Choroid plexus epithelial cell (primary cell): ENCODE data around the gene TXLNG.
A peak's percentile ranks its signal among the peaks of the same experiment; 100 is the strongest.
"Not testable (repeated sequence)": the region's sequence is repeated elsewhere in the genome, so short reads cannot be mapped to it uniquely, and the experiment has no call there.

Experiments used
- DNase-seq: peaks from one replicate; pipeline ENCODE4 v3.0.0-alpha.2; 2010; ENCODE audit warnings: low read depth
- H3K4me3 ChIP-seq: 2 replicates; pipeline ENCODE4 v1.5.1; 2011; ENCODE audit warnings: low read depth, mild to moderate bottlenecking, control low read depth, low read length, moderate library complexity
- TF ChIP-seq, protein P1 (sequence below): conservative IDR thresholded peaks from 2 replicates; pipeline ENCODE4 v1.5.1; 2011; ENCODE audit warnings: low read depth, mild to moderate bottlenecking, control low read depth, inconsistent platforms, low read length, moderate library complexity

TXLNG gene

GRCh38 chrX:16771483-16772398 lies 14.5 kb upstream of the TXLNG start:
- TF ChIP-seq, protein P1, sequence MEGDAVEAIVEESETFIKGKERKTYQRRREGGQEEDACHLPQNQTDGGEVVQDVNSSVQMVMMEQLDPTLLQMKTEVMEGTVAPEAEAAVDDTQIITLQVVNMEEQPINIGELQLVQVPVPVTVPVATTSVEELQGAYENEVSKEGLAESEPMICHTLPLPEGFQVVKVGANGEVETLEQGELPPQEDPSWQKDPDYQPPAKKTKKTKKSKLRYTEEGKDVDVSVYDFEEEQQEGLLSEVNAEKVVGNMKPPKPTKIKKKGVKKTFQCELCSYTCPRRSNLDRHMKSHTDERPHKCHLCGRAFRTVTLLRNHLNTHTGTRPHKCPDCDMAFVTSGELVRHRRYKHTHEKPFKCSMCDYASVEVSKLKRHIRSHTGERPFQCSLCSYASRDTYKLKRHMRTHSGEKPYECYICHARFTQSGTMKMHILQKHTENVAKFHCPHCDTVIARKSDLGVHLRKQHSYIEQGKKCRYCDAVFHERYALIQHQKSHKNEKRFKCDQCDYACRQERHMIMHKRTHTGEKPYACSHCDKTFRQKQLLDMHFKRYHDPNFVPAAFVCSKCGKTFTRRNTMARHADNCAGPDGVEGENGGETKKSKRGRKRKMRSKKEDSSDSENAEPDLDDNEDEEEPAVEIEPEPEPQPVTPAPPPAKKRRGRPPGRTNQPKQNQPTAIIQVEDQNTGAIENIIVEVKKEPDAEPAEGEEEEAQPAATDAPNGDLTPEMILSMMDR, result no peak
- no peak overlapping the region for H3K4me3 ChIP-seq
- peak; percentile 81 for DNase-seq

- TF ChIP-seq, protein P1, result no peak
- DNase-seq, result peak; percentile 4
- no peak overlapping the region for H3K4me3 ChIP-seq
These were observed 13.8 kb upstream of the TXLNG start for GRCh38 chrX:16772460-16772859.

- DNase-seq, result no peak
- H3K4me3 ChIP-seq, result no peak overlapping the region
- TF ChIP-seq, protein P1, result no peak
These were observed 11.5 kb upstream of the TXLNG start for GRCh38 chrX:16774746-16775145.

DNA sequence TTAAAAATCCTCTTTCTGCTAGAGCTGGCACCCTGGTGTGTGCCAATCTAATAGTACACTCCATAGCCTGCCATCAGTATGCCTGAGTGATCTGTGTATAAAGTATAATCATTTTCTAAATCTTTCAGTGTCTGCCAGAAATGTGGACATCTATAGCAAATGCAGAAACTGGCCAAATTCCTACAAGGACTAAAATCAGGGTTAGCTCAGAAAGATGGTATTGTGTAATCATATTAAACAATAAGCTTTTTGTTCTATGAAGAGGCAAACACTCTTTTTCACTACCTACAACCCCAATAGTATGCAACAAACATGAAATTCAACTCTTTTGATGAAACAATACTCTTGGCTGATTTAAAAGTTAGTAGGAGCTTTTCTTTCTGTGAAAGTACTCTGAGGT lies 7.7 kb upstream of the TXLNG start:
- no peak for DNase-seq
- H3K4me3 ChIP-seq, result no peak overlapping the region
- TF ChIP-seq, protein P1, result no peak

GRCh38 chrX:16778993-16779392 lies 7.3 kb upstream of the TXLNG start:
- TF ChIP-seq, protein P1, result no peak

GRCh38 chrX:16779815-16780214 lies 6.5 kb upstream of the TXLNG start:
- DNase-seq, result not testable (repeated sequence)

More at GRCh38 chrX:16778993-16779392, 7.3 kb upstream of the TXLNG start:
- no peak overlapping the region for H3K4me3 ChIP-seq
- no peak for DNase-seq

DNA sequence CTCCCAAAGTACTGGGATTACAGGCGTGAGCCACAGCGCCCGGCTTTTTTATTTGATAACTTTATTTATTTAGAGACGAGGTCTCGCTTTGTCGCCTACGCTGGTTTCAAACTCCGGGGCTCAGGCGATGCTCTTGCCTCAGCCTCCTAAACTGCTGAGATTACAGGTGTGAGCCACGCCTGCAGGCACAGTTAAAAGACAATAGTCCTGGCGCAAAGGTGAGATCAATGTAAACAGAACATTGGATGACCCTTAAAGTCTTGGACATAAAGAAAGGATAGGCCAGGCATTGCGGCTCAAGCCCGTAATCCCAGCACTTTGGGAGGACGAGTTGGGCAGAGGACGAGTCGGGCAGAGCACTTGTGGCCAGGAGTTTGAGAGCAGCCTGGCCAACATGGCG lies 2.8 kb upstream of the TXLNG start:
- TF ChIP-seq, protein P1, result no peak
- no peak overlapping the region for H3K4me3 ChIP-seq
- DNase-seq, result no peak

More at GRCh38 chrX:16779815-16780214, 6.5 kb upstream of the TXLNG start:
- H3K4me3 ChIP-seq, result not testable (repeated sequence)

- DNase-seq, H3K4me3 ChIP-seq: not testable (repeated sequence)
These were observed 1.8 kb upstream of the TXLNG start for GRCh38 chrX:16784440-16784839.
